ENCODE measurements around the gene ASB11. TPM values are rescaled to one million over a fixed set of nuclear protein-coding genes. Genes with fewer than 3 reads are reported as not detected.

The ASB11 gene
- total RNA-seq, 2 experiments from 2014 or later = not detected

DNA sequence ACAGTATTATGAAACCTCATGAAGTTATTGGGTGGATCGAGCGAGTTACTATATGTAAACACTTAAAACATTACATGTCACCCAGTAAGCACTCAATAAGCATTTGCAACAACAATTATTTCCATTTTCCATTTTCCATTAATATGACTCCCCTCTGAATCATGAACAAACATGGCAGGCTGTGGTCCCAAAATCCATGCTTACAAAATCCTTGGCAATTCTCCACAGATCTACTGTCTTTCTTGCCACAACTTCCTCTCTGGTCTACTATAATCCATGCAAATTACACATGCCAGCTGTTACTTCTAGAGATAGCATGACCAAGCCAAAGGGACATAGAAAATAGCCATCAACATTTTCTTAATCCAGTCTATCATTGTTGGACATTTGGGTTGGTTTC is 22.0 kb downstream of the ASB11 start:
- Mint-ChIP-seq H3K4me1 (ENCODE audit: low read depth) (no peaks in the 10 kb centered on the region), H3K4me3 (no peak overlapping the region), H3K9me3 (no peaks in the 10 kb centered on the region), H3K27me3 (no peaks in the 10 kb centered on the region), H3K27ac (no peak overlapping the region), H3K36me3 (ENCODE audit: low read depth) (no peaks in the 10 kb centered on the region)
- Histone ChIP-seq H3K4me1 (ENCODE audit: insufficient read depth, low read length) (no peaks in the 10 kb centered on the region), H3K9me3 (ENCODE audit: control insufficient read depth in 1 of 2, insufficient read depth in 1 of 2, low read length in 2 of 2) (no peaks in the 10 kb centered on the region), H3K36me3 (ENCODE audit: insufficient read depth, low read length) (no peaks in the 10 kb centered on the region), H3K27ac (ENCODE audit: low read depth in 1 of 2, low read length in 2 of 2) (no peak overlapping the region), H3K4me3 (ENCODE audit: low read length) (no peak overlapping the region), H3K27me3 (ENCODE audit: control insufficient read depth in 1 of 2, insufficient read depth in 2 of 2, low read length in 2 of 2) (no peaks in the 10 kb centered on the region)
- ChIA-PET POLR2A (no interaction called here), CTCF (no interaction called here)
- ATAC-seq (ENCODE audit: poor library complexity) (no peak), DNase-seq (no peak)
- intact Hi-C loops (cut with DNase I, micrococcal nuclease) = no loop called here
- no peak for TF ChIP-seq CTCF (IDR thresholded peaks at IDR 0.05)

DNA sequence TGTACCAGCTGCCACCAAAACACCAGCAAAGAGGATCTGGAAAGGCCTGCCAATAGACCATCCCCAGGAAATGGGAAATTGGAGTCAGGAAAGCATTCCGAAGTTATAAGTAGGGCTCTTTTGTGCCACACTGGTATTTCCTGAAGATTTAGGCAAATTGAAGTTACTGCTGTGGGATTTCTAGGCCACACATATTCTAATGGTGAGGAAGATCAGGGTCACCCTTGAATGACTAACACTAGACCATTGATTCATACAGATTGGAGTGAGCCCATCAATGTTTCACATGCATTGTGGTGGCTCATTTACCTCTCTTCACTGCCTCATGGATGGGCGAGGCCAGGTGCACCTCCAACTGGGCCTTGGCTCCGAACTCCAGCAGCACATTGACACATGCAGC is 22.6 kb downstream of the ASB11 start:
- no peaks in the 10 kb centered on the region for H3K9me3 Mint-ChIP-seq
- Histone ChIP-seq H3K4me1 (ENCODE audit: insufficient read depth, low read length) (no peaks in the 10 kb centered on the region), H3K4me3 (ENCODE audit: low read length) (no peak overlapping the region), H3K9me3 (ENCODE audit: control insufficient read depth in 1 of 2, insufficient read depth in 1 of 2, low read length in 2 of 2) (no peaks in the 10 kb centered on the region), H3K27ac (ENCODE audit: low read depth in 1 of 2, low read length in 2 of 2) (no peak overlapping the region), H3K36me3 (ENCODE audit: insufficient read depth, low read length) (no peaks in the 10 kb centered on the region), H3K27me3 (ENCODE audit: control insufficient read depth in 1 of 2, insufficient read depth in 2 of 2, low read length in 2 of 2) (no peaks in the 10 kb centered on the region)
- DNase-seq = no peak
- CTCF ChIA-PET = no interaction called here
- H3K4me3 Mint-ChIP-seq = no peak overlapping the region
- intact Hi-C loops (cut with DNase I, micrococcal nuclease) = no loop called here
- no peaks in the 10 kb centered on the region for H3K36me3 Mint-ChIP-seq (ENCODE audit: low read depth)
- POLR2A ChIA-PET = no interaction called here
- no peaks in the 10 kb centered on the region for H3K4me1 Mint-ChIP-seq (ENCODE audit: low read depth)
- H3K27ac Mint-ChIP-seq = no peak overlapping the region
- H3K27me3 Mint-ChIP-seq = no peaks in the 10 kb centered on the region
- TF ChIP-seq CTCF (IDR thresholded peaks at IDR 0.05) = no peak
- ATAC-seq (ENCODE audit: poor library complexity) = no peak

DNA sequence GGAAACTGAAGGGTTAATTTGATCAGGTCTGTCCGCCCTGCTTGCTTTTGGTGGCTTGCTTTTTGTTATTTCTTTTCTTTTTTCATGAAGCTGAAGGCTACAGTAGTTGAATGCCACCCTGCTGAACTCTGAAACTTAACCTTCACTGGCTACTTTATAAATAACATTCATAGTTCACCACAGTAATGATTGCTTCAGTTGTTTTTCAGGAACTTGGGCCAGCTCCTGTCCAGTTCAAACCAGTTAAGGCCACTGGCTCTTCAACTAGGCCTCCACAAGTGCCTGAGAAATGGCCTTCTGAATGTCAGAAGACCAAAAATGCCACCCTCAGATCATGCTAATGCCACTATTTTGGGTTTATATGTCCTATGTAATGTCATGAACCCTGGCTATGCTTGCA is 37.8 kb downstream of the ASB11 start:
- Mint-ChIP-seq H3K27me3 (peaks cover 17% of the 10 kb centered on the region), H3K9me3 (no peaks in the 10 kb centered on the region), H3K4me1 (ENCODE audit: low read depth) (no peaks in the 10 kb centered on the region), H3K27ac (no peak overlapping the region), H3K4me3 (no peak overlapping the region), H3K36me3 (ENCODE audit: low read depth) (no peaks in the 10 kb centered on the region)
- ChIA-PET POLR2A (no interaction called here), CTCF (no interaction called here)
- TF ChIP-seq CTCF (IDR thresholded peaks at IDR 0.05) = no peak
- H3K27ac ChIP-seq (ENCODE audit: low read depth in 1 of 2, low read length in 2 of 2) = no peak overlapping the region
- intact Hi-C loops (cut with DNase I, micrococcal nuclease) = no loop called here
- H3K27me3 ChIP-seq (ENCODE audit: control insufficient read depth in 1 of 2, insufficient read depth in 2 of 2, low read length in 2 of 2) = no peaks in the 10 kb centered on the region
- ATAC-seq (ENCODE audit: poor library complexity) (no peak), DNase-seq (no peak)
- no peaks in the 10 kb centered on the region for H3K36me3 ChIP-seq (ENCODE audit: insufficient read depth, low read length)
- H3K9me3 ChIP-seq (ENCODE audit: control insufficient read depth in 1 of 2, insufficient read depth in 1 of 2, low read length in 2 of 2) = no peaks in the 10 kb centered on the region
- H3K4me1 ChIP-seq (ENCODE audit: insufficient read depth, low read length) = no peaks in the 10 kb centered on the region
- H3K4me3 ChIP-seq (ENCODE audit: low read length) = no peak overlapping the region
